Hindlimb muscle (tissue), 1 donor: ENCODE measurements around the gene RFNG. TPM values are rescaled to one million over a fixed set of nuclear protein-coding genes. Genes with fewer than 3 reads are reported as not detected.

ENCODE experiments used
- DNase-seq: peaks from one replicate; pipeline ENCODE4 v3.0.0-alpha.2; 2013
- polyA plus RNA-seq: library from polyadenylated mRNA; unstranded; fragments of 120-200 nt; gene quantifications from one replicate; pipeline ENCODE4 v1.2.1, GENCODE V29; 2013; ENCODE audit not compliant: insufficient read length

Gene RFNG
- polyA plus RNA-seq, 1 donor = 34.8 TPM

GRCh38 chr17:82089723-82090548, 38.3 kb upstream of the RFNG start:
- no peak for DNase-seq

GRCh38 chr17:82088838-82089722, 37.5 kb upstream of the RFNG start:
- DNase-seq = no peak

- no peak for DNase-seq
Observed at GRCh38 chr17:82087961-82088837, 36.6 kb upstream of the RFNG start.

GRCh38 chr17:82086941-82087906, 35.6 kb upstream of the RFNG start:
- DNase-seq = no peak

GRCh38 chr17:82085931-82086764, 34.5 kb upstream of the RFNG start:
- DNase-seq = no peak

- DNase-seq = no peak
Observed at GRCh38 chr17:82085031-82085861, 33.6 kb upstream of the RFNG start.

- no peak for DNase-seq
Observed at GRCh38 chr17:82084373-82085030, 32.9 kb upstream of the RFNG start.

GRCh38 chr17:82083533-82084359, 32.1 kb upstream of the RFNG start:
- no peak for DNase-seq

- no peak for DNase-seq
Observed at GRCh38 chr17:82083009-82083408, 31.4 kb upstream of the RFNG start.

- no peak for DNase-seq
Observed at GRCh38 chr17:82082456-82082855, 30.8 kb upstream of the RFNG start.

GRCh38 chr17:82081966-82082365, 30.4 kb upstream of the RFNG start:
- no peak for DNase-seq

- no peak for DNase-seq
Observed at GRCh38 chr17:82081546-82081945, 29.9 kb upstream of the RFNG start.

GRCh38 chr17:82080789-82081464, 29.3 kb upstream of the RFNG start:
- DNase-seq = no peak

- no peak for DNase-seq
Observed at GRCh38 chr17:82080048-82080788, 28.6 kb upstream of the RFNG start.

GRCh38 chr17:82079001-82079677, 27.5 kb upstream of the RFNG start:
- no peak for DNase-seq

- no peak for DNase-seq
Observed at GRCh38 chr17:82078433-82078832, 26.8 kb upstream of the RFNG start.
